LHCN-M2 (cell line): ENCODE measurements around the gene GNG7. TPM values are rescaled to one million over a fixed set of nuclear protein-coding genes. Genes with fewer than 3 reads are reported as not detected.
"Not testable (repeated sequence)": the region's sequence is repeated elsewhere in the genome, so short reads cannot be mapped to it uniquely, and the experiment has no call there.

ENCODE experiments used
- DNase-seq: peaks from one replicate; pipeline ENCODE4 v3.0.0-alpha.2; 2012; ENCODE audit warnings: low read depth
- total RNA-seq: library from RNA; depleted of rRNA; stranded (reverse); fragments of >200 nt; gene quantifications from 2 replicates; pipeline ENCODE4 v1.2.3, GENCODE V29; 2014

GNG7 gene
- total RNA-seq, 1 experiment from 2014 or later: not detected

DNA sequence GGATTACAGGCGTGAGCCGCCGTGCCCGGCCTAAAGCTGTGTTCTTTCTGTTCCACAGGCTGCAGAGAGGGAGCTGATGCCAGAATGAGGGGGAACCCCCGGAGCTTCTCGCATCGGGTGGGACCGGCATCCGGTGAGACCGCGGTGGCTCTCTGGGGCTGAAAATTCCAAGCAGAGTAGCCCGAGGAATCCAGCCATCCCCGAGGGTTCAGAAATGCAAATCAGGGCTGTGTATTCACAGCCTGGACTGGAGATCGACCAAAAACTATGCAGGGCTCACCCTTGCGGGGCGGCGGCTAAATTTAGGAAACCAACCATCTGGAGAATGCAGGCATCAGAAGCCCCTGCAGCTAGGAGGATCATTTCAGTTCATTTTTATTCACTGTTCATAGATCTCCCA lies 99.2 kb downstream of the GNG7 start:
- DNase-seq: no peak

- DNase-seq: no peak
Measured at GRCh38 chr19:2602391-2603181, 99.9 kb downstream of the GNG7 start.

GRCh38 chr19:2600914-2601870 lies 101.3 kb downstream of the GNG7 start:
- DNase-seq: no peak

- DNase-seq: no peak
Measured at GRCh38 chr19:2594319-2594718, 108.2 kb downstream of the GNG7 start.

GRCh38 chr19:2592824-2593223 lies 109.7 kb downstream of the GNG7 start:
- DNase-seq: no peak

GRCh38 chr19:2591537-2592291 lies 110.8 kb downstream of the GNG7 start:
- DNase-seq: no peak

DNA sequence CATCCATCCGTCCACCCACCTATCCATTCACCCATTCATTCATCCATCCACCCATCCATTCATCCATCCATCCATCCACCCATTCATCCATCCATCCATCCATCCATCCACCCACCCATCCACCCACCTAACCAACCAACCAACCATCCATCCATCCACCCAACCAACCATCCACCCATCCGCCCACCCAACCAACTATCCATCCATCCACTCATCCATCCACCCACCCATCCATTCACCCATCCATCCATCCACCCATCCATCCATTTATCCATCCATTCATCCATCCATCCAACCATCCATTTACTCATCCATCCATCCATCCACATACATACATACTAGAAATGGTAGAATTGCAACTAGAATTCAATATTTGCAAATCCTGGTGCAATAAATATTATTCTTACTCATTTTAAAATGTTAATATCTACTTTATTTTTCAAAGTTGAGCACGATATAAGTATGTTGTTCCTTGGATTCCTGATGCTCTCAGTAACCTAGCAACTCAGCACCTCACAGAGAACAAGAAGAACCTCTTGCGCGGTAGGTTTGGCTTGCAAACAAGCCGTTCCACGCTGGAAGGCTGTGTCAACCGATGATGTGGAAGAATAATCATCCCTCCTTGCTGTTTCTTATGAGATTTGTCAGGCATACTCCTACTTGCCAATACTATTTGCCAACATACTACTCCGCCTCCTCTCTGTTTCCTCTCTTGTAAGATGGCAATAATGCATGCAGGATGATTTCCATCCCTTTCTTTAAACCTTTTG lies 111.7 kb downstream of the GNG7 start:
- DNase-seq: no peak

GRCh38 chr19:2589441-2589840 lies 113.1 kb downstream of the GNG7 start:
- no peak for DNase-seq

GRCh38 chr19:2588081-2588777 lies 114.3 kb downstream of the GNG7 start:
- peak; percentile 64 for DNase-seq

DNA sequence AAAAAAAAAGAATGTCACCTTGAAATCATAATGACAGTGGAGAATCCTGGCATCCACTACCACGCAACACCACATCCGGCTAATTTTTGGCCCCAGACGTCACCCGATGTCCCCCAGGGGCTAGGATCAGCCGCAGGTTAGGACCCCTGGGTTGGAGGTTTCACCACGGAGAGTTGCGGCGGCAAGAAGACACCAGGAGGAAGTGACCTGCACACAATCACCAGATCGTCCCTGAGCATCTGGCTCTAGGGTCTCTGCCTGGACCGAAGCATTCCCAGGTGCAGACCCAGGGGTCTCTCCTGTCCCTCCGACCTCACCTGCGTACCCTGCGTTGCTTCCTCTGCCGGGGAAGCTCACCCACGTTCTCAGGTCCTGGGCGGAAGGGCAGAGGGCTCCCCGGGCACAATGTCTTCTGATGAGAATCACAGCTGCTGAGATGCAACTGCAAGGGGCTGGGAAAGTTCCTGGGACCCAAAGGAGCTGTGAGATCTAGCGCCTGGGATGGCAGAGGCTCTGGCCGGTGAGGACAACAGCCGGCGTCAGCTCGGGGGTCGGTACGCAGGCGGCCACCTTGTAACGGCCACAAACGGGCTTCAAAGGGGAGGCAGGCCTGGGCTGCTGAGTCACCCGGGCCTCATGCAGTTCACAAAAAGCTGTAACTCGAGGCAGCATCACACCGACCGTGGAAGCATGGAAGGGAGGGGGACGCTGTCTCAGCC lies 115.3 kb downstream of the GNG7 start:
- no peak for DNase-seq

- DNase-seq: no peak
Measured at GRCh38 chr19:2586196-2586595, 116.3 kb downstream of the GNG7 start.

DNA sequence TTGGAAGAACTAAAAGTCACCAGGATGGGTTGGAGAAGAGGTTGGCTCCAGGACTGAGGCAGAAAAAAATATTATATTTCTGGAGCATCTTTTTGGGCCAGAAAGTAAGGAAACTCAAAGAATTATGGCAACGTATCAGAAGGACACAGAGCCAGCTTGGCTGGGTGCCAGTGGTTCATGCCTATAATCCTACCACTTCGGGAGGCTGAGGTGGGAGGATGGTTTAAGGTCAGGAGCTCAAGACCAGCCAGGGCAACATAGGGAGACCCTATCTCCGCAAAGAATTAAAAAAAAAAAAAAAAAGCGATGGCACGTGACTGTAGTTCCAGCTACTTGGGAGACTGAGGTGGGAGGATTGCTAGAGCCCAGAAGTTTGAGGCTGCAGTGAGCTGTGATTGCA lies 118.5 kb downstream of the GNG7 start:
- DNase-seq: no peak

DNA sequence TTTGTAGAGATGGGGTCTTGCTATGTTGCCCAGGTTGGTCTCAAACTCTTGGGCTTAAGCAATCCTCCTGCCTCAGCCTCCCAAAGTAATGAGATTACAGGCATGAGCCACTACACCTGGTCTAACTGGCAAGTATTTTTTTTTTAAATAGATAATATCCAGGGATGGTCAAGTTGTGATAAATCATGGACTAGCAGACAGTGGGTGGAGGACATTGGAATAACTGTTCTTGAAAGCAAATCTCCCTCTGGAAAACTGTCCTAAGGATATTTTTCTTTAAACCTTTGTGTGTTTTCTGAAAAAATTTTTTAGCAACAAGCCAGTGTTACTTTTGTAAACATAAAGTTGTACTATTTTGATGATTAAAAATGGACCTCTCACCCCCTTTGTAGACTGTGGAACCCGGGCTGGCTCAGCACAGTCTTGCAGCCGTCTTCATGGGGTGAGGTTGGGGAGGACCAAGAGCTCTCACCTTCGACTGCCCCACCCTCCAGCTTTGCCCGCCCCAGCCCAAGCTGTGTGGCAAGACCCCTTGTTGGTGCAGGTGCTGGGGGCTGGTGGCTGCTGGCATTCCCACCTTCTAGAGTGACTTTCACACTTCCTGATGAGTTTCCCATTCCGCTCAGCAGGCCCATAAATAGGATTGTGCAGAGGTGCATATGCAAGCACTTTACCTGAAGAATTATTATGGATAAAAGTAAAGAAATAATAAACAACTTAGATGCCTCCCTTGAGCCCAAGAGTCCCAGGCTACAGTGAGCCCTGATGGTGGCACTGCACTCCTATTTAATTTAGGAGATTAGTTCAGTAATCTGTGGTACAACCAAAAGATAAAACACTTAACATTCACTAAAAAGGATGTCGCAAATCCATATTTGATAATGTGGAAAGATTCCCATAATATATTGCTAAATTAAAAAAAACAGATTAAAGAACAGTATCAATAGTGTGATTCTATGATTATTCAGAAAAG lies 119.2 kb downstream of the GNG7 start:
- no peak for DNase-seq

GRCh38 chr19:2580396-2580795 lies 122.1 kb downstream of the GNG7 start:
- not testable (repeated sequence) for DNase-seq

DNA sequence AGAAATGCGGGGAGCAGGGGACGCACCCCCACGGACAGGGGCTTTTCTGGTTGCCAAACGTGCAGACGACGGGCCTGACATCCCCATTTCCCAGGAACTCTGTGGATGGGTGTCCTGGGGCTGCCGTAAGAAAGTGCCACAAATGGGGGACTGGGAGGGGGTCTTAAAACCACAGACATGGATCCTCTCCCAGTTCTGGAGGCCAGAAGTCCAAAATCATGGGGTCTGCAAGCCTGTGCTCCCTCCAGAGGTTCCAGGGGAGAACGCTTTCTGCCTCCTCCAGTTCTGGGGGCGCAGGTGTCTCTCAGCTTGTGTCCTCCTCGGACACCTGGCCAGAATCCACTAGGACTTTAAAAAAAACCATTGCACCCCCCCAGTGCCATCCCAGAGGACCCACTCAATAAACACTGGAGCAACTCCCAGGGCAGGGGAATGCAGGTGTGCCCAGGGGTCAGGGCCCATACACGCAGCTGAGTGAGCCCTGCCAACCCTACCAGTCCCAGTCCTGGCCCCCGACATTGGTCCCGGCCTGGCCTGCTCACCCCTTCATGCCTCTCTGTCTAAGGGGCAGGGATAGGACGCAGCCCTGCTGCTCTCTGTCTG lies 122.7 kb downstream of the GNG7 start:
- DNase-seq: no peak

DNA sequence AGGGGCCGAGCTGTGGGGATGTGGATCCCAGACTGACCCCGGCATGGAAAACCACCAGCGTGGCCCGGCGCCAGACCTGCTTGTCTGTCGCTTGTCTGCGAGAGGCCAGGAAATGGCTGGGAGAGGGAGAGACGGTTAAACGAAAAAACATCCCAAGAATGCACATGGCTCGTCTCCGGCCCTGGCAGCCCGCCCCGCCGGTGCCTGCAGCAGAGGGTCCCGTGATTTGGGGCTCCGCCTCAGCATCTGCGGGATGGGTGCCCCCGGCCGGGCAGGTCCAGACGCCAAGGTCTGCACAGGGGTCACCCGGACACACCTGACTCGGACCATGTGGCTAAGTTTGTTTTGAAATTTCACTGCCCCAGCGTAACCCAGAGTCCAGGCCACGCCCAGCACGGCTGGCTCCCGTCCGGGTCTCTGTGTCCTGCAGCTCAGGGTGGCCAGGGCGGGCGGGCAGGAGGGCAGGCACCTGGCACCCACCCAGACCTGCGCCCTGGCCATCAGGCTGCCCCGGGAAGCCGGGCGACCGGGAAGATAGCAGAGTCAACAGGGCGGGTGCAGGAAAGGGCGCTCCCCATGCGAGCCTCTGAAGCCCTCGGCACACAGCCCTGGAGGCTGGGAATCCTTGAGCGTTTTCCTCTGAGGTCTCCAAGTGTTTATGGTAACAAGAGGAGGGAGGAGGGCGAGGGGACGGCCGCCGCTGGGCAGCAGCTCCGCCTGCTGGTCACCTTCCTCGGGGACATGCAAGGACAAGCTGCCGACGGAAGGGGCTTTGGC lies 123.4 kb downstream of the GNG7 start:
- peak; percentile 82 for DNase-seq

GRCh38 chr19:2578391-2578890 lies 124.1 kb downstream of the GNG7 start:
- DNase-seq: peak; percentile 48
